Cerebellar cortex (tissue), 1 donor: ENCODE measurements around the gene TEAD1.

Experiments
- DNase-seq: peaks from one replicate; pipeline ENCODE4 v3.0.0-alpha.2; 2015; ENCODE audit warnings: low spot score

TEAD1 gene

GRCh38 chr11:12666915-12667314, 7.3 kb upstream of the TEAD1 start:
- no peak for DNase-seq

GRCh38 chr11:12667646-12668045, 6.6 kb upstream of the TEAD1 start:
- DNase-seq = no peak

- no peak for DNase-seq
These were observed 6.1 kb upstream of the TEAD1 start for GRCh38 chr11:12668166-12668565.

GRCh38 chr11:12669930-12670329, 4.3 kb upstream of the TEAD1 start:
- DNase-seq = no peak

- DNase-seq = no peak
These were observed 2.9 kb upstream of the TEAD1 start for GRCh38 chr11:12671370-12671769.

GRCh38 chr11:12673601-12673923, 659 bp upstream of the TEAD1 start:
- DNase-seq = no peak

GRCh38 chr11:12674571-12674935, 332 bp downstream of the TEAD1 start:
- DNase-seq = no peak

GRCh38 chr11:12674936-12675696, 895 bp downstream of the TEAD1 start:
- peak; percentile 64 for DNase-seq

GRCh38 chr11:12675951-12676711, 1.9 kb downstream of the TEAD1 start:
- no peak for DNase-seq

GRCh38 chr11:12677131-12677530, 2.9 kb downstream of the TEAD1 start:
- no peak for DNase-seq

GRCh38 chr11:12678092-12678491, 3.9 kb downstream of the TEAD1 start:
- no peak for DNase-seq

- DNase-seq = no peak
These were observed 4.8 kb downstream of the TEAD1 start for GRCh38 chr11:12678991-12679390.

GRCh38 chr11:12679471-12679870, 5.2 kb downstream of the TEAD1 start:
- DNase-seq = no peak

GRCh38 chr11:12680246-12680939, 6.2 kb downstream of the TEAD1 start:
- peak; percentile 61 for DNase-seq

GRCh38 chr11:12680940-12681258, 6.7 kb downstream of the TEAD1 start:
- DNase-seq = no peak

GRCh38 chr11:12681466-12681865, 7.2 kb downstream of the TEAD1 start:
- no peak for DNase-seq

GRCh38 chr11:12682288-12682687, 8.1 kb downstream of the TEAD1 start:
- DNase-seq = no peak

GRCh38 chr11:12682737-12683500, 8.7 kb downstream of the TEAD1 start:
- no peak for DNase-seq

GRCh38 chr11:12683874-12684273, 9.7 kb downstream of the TEAD1 start:
- no peak for DNase-seq

GRCh38 chr11:12684315-12684714, 10.1 kb downstream of the TEAD1 start:
- no peak for DNase-seq

GRCh38 chr11:12684816-12685215, 10.6 kb downstream of the TEAD1 start:
- DNase-seq = no peak

- DNase-seq = no peak
These were observed 11.0 kb downstream of the TEAD1 start for GRCh38 chr11:12685229-12685628.
